ENCODE results near the gene SLCO4A1. TPM values are rescaled to one million over a fixed set of nuclear protein-coding genes. Genes with fewer than 3 reads are reported as not detected.
A peak's percentile ranks its signal among the peaks of the same experiment; 100 is the strongest.

Gene SLCO4A1
- total RNA-seq, 1 experiment from 2014 or later, result 27.0 TPM

- Mint-ChIP-seq H3K4me3 (ENCODE audit: unreplicated experiment) (peak overlapping the region; percentile 72), H3K27me3 (ENCODE audit: insufficient read depth, unreplicated experiment) (no peaks in the 10 kb centered on the region), H3K4me1 (ENCODE audit: insufficient read depth, unreplicated experiment) (peaks cover 11% of the 10 kb centered on the region), H3K27ac (ENCODE audit: low read depth, unreplicated experiment) (peak overlapping the region; percentile 98), H3K36me3 (ENCODE audit: insufficient read depth, unreplicated experiment) (peaks cover 17% of the 10 kb centered on the region), H3K9me3 (ENCODE audit: unreplicated experiment) (no peaks in the 10 kb centered on the region)
- ChIA-PET CTCF (interaction anchor here (0.6 to 1.6 kb wide), 7 partner anchors 18 to 570 kb away, joined by 3 to 7 read pairs (median 3); no protein-coding TSS in a partner anchor), POLR2A (interaction anchor here (0.8 to 4.0 kb wide), 15 partner anchors 10 to 350 kb away, joined by 3 to 65 read pairs (median 6); partner anchors contain the start of genes LAMA5, MRGBP, SLCO4A1 and TCFL5)
- BruUV-seq (replicated peaks), result no TSS peak
- no peak for DNase-seq (ENCODE audit: unreplicated experiment)
- no peak for TF ChIP-seq CTCF (IDR thresholded peaks at IDR 0.05; ENCODE audit: unreplicated experiment)
- intact Hi-C loops (cut with micrococcal nuclease), result loop anchor here (10.0 kb wide), 1 partner anchor 52 kb away; the partner anchor contains the start of gene NTSR1
Measured at GRCh38 chr20:62652894-62653305, 10.6 kb downstream of the SLCO4A1 start.

- Mint-ChIP-seq H3K27me3 (ENCODE audit: insufficient read depth, unreplicated experiment) (no peaks in the 10 kb centered on the region), H3K36me3 (ENCODE audit: insufficient read depth, unreplicated experiment) (peaks cover 18% of the 10 kb centered on the region), H3K4me1 (ENCODE audit: insufficient read depth, unreplicated experiment) (peaks cover 11% of the 10 kb centered on the region), H3K4me3 (ENCODE audit: unreplicated experiment) (no peak overlapping the region), H3K27ac (ENCODE audit: low read depth, unreplicated experiment) (peak overlapping the region; percentile 98), H3K9me3 (ENCODE audit: unreplicated experiment) (no peaks in the 10 kb centered on the region)
- CTCF ChIA-PET, result interaction anchor here (0.6 to 1.6 kb wide), 7 partner anchors 17 to 570 kb away, joined by 3 to 7 read pairs (median 4); no protein-coding TSS in a partner anchor
- intact Hi-C loops (cut with micrococcal nuclease), result loop anchor here (10.0 kb wide), 1 partner anchor 51 kb away; the partner anchor contains the start of gene NTSR1
- DNase-seq (ENCODE audit: unreplicated experiment), result no peak
- POLR2A ChIA-PET, result interaction anchor here (0.6 to 4.0 kb wide), 9 partner anchors 9 to 351 kb away, joined by 3 to 65 read pairs (median 9); partner anchors contain the start of genes MRGBP and SLCO4A1
- TF ChIP-seq CTCF (IDR thresholded peaks at IDR 0.05; ENCODE audit: unreplicated experiment), result no peak
- no TSS peak for BruUV-seq (replicated peaks)
Measured at GRCh38 chr20:62653373-62653772, 11.1 kb downstream of the SLCO4A1 start.

DNA sequence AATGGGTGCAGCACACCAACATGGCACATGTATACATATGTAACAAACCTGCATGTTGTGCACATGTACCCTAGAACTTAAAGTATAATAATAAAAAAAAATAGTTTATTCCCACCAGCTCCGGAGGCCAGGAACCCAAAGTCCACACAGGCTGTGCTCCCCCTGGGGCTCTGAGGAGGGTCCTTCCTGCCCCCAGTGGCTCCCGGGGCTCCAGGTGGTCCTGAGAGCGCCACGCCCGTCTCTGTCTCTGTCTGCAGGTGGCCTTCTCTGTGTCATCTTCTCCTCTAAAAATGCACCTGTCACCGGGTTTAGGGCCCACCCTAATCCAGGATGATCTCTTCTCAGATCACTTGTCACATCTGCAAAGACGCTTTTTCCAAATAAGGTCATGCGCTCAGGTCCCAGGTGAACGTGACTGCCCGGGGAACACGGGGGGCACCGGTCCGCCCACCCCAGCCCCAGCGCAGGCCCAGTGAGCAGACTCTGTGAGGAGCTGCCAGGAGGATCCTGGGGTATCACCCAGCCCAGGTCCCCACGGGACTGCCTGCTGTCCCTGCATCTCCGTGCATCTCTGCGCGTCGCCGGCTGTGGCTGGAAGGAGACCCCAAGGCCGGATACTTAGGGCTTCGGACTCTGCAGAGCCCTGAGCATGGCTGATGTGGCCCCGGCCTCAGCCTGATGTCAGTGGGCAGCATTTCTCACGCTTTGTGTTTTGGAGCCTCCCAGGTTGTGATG, 11.8 kb downstream of the SLCO4A1 start:
- Mint-ChIP-seq H3K27me3 (ENCODE audit: insufficient read depth, unreplicated experiment) (no peaks in the 10 kb centered on the region), H3K4me3 (ENCODE audit: unreplicated experiment) (no peak overlapping the region), H3K4me1 (ENCODE audit: insufficient read depth, unreplicated experiment) (peaks cover 11% of the 10 kb centered on the region), H3K27ac (ENCODE audit: low read depth, unreplicated experiment) (peak overlapping the region; percentile 98), H3K9me3 (ENCODE audit: unreplicated experiment) (no peaks in the 10 kb centered on the region), H3K36me3 (ENCODE audit: insufficient read depth, unreplicated experiment) (peaks cover 23% of the 10 kb centered on the region)
- intact Hi-C loops (cut with micrococcal nuclease), result loop anchor here (10.0 kb wide), 1 partner anchor 51 kb away; the partner anchor contains the start of gene NTSR1
- no peak for TF ChIP-seq CTCF (IDR thresholded peaks at IDR 0.05; ENCODE audit: unreplicated experiment)
- POLR2A ChIA-PET, result interaction anchor here (0.6 to 4.0 kb wide), 5 partner anchors 8 to 140 kb away, joined by 3 to 65 read pairs (median 17); partner anchors contain the start of gene SLCO4A1
- CTCF ChIA-PET, result interaction anchor here (0.6 to 3.5 kb wide), 5 partner anchors 20 to 155 kb away, joined by 3 to 12 read pairs (median 4); no protein-coding TSS in a partner anchor
- BruUV-seq (replicated peaks), result no TSS peak
- DNase-seq (ENCODE audit: unreplicated experiment), result no peak
